Ovary (tissue), 9 donors: Measurements from ENCODE around the gene PRPF40B. TPM values are rescaled to one million over a fixed set of nuclear protein-coding genes. Genes with fewer than 3 reads are reported as not detected.

ENCODE experiments used
- DNase-seq, 5 donors: peaks; one replicate each; pipeline ENCODE4 v3.0.0-alpha.2; 2019 to 2020
- H3K27ac ChIP-seq, 2 donors: fragments of 200-600 bp; one replicate each; pipeline versions ENCODE4 v1.5.1 to v1.8.0; 2019 to 2022
- H3K27me3 ChIP-seq: fragments of 200-600 bp; one replicate; pipeline ENCODE4 v1.8.0; 2022
- H3K36me3 ChIP-seq: fragments of 200-600 bp; sonication (generic); one replicate; pipeline ENCODE4 v1.5.1; 2019
- H3K4me1 ChIP-seq: one replicate; pipeline ENCODE4 v1.8.1; 2013; ENCODE audit warnings: mild to moderate bottlenecking, moderate library complexity; ENCODE audit not compliant: insufficient read depth
- H3K4me3 ChIP-seq: fragments of 200-600 bp; sonication (generic); one replicate; pipeline ENCODE4 v1.5.1; 2017
- H3K9me3 ChIP-seq, 2 donors: fragments of 200-600 bp in 1 of 2; sonication (generic) in 1 of 2; one replicate each; pipeline versions ENCODE4 v1.5.1 to v1.8.1; 2013 to 2019; ENCODE audit warnings: mild to moderate bottlenecking in 1 of 2, moderate library complexity in 1 of 2
- CTCF ChIP-seq, 3 donors: fragments of 450-650 bp in 2 of 3; fragments of 200-600 bp in 1 of 3; IDR thresholded peaks; one replicate each; pipeline versions ENCODE4 v1.5.1 to v1.8.0; 2016 to 2022; ENCODE audit warnings: antibody characterized with exemption in 3 of 3, mild to moderate bottlenecking in 1 of 3
- EP300 ChIP-seq: sonication (generic); formaldehyde crosslinking; IDR thresholded peaks from one replicate; pipeline ENCODE4 v1.6.1; 2017; ENCODE audit warnings: antibody characterized with exemption
- POLR2A ChIP-seq: fragments of 450-650 bp; IDR thresholded peaks from one replicate; pipeline ENCODE4 v1.6.1; 2017; ENCODE audit warnings: antibody characterized with exemption, mild to moderate bottlenecking, moderate library complexity
- WGBS, 3 donors: extraction: QIAGEN DNeasy Blood & Tissue Kit in 1 of 3; methylation state at CpG; one replicate each; pipeline versions ENCODE4 v1.1.5 to v1.1.7; 2013 to 2017; 5-methylcytosine and 5-hydroxymethylcytosine counted together
- intact Hi-C, 4 donors: fragments of 100-400 bp; cut with DNase I; formaldehyde crosslinking; loops; one replicate each; pipeline versions ENCODE4 v1.11.0 to v1.15.1; 2022 to 2023
- polyA plus RNA-seq, 2 donors: library from polyadenylated mRNA; stranded (reverse); fragments of 200-250 nt in 1 of 2; fragments of 350-450 nt in 1 of 2; fragmentation: Illumina TruSeq in 1 of 2; extraction: RNeasy Lipid Tissue Mini Kit (QIAGEN cat#74804) in 1 of 2; gene quantifications; one replicate each; pipeline ENCODE4 v1.2.3, GENCODE V29; 2013 to 2014
- small RNA-seq: library from RNA; depleted of rRNA; stranded (forward); fragments of <200 nt; gene quantifications from one replicate; pipeline ENCODE3, GENCODE V24; 2016
- total RNA-seq, 7 donors: library from RNA; depleted of rRNA in 2 of 7; stranded (reverse); fragments of >200 nt in 2 of 7; fragmentation: NEBNext Ultra II Directional in 3 of 7; extraction: Animal tissue kit (Norgen Biotek cat#: 25700) in 3 of 7; gene quantifications; one replicate each; pipeline versions ENCODE4 v1.1.0 to v1.2.4, GENCODE V29; 2016 to 2023
- donor health status: DM: no; HTN: no; CAD: no; lungs with moderate emphysema.
- donor health status: DM: no; HTN: no; CAD: no.
- donor health status: Bipolar disorder and iron deficiency.
- donor health status: DM: yes; HTN: yes; CAD: no.
- donor health status: DM: no; HTN: no; CAD: no.
- donor health status: DM: yes; HTN: yes; CAD: no.

Gene PRPF40B
- total and polyA plus RNA-seq, 9 donors, result 13.4 to 72.6 (median 33.8) TPM

- 81 to 94% (median 94%) methylated on average over 2 of the region's 2 CpGs for WGBS, 3 donors
- intact Hi-C loops, result no loop called here
Measured at GRCh38 chr12:49689237-49689636, 65.9 kb downstream of the PRPF40B start.

DNA sequence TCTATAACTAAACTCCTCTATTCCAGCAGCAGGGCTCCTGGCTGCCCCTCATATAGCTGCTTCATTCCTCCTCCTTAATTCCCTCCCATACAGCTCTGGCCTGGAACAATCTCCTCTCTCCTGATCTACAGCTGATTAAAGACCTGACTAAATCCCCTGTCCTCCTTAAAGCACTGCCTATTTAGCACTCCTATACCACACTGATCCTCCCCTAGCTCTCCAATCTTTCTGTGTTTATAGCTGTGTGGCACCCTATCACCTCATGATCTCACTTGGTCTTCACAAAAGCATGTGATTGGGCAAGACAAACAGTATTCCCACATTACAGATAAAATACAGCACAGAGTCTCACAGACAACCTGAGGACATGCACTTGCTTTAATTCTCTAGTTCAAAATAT, 66.4 kb downstream of the PRPF40B start:
- Histone ChIP-seq H3K27ac (no peak overlapping the region), H3K4me1 (no peaks in the 10 kb centered on the region), H3K27me3 (no peaks in the 10 kb centered on the region), H3K9me3 (no peaks in the 10 kb centered on the region), H3K4me3 (no peak overlapping the region), H3K36me3 (no peaks in the 10 kb centered on the region)
- intact Hi-C loops, result no loop called here
- TF ChIP-seq POLR2A (no peak), EP300 (no peak), CTCF (IDR thresholded peaks at IDR 0.05) (no peak)
- DNase-seq, result no peak

More at GRCh38 chr12:49689237-49689636, 65.9 kb downstream of the PRPF40B start:
- Histone ChIP-seq H3K4me3 (no peak overlapping the region), H3K36me3 (no peaks in the 10 kb centered on the region), H3K4me1 (no peaks in the 10 kb centered on the region), H3K27ac (no peak overlapping the region), H3K27me3 (no peaks in the 10 kb centered on the region), H3K9me3 (no peaks in the 10 kb centered on the region)
- TF ChIP-seq CTCF (IDR thresholded peaks at IDR 0.05) (no peak), EP300 (no peak), POLR2A (no peak)
- DNase-seq, result no peak

DNA sequence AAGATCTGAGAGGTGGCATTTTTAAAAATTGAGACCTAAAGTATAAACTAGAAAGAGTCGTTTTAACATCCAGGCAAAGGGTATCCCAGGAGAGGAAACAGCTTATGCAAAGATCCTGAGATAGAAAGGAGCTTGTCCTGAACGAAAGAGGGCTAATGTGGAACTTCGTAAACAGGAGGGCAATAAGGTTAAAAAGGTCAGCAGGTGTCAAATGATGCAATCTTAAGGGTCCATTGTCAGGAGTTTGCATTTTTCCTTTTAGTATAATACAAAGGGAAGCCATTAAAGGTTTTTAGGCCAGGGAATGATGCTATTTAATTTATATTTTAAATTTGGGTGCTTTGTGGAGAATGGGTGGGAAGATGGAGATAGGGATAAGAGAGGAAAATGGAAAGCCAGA, 69.5 kb downstream of the PRPF40B start:
- no peaks in the 10 kb centered on the region for H3K27me3 ChIP-seq
- H3K36me3 ChIP-seq, result no peaks in the 10 kb centered on the region
- TF ChIP-seq EP300 (no peak), POLR2A (no peak), CTCF (IDR thresholded peaks at IDR 0.05) (no peak)
- H3K4me1 ChIP-seq, result peaks cover 5% of the 10 kb centered on the region
- H3K27ac ChIP-seq, result no peak overlapping the region
- intact Hi-C loops, result no loop called here
- H3K4me3 ChIP-seq, result no peak overlapping the region
- no peaks in the 10 kb centered on the region for H3K9me3 ChIP-seq
- DNase-seq, result no peak
- 79 to 86% (median 82%) methylated on average over 3 of the region's 3 CpGs for WGBS, 3 donors

- no peak for DNase-seq
- 87 to 93% (median 88%) methylated on average over 8 of the region's 8 CpGs for WGBS, 3 donors
- H3K36me3 ChIP-seq, result no peaks in the 10 kb centered on the region
- intact Hi-C loops, result no loop called here
- H3K27ac ChIP-seq, result no peak overlapping the region
- H3K9me3 ChIP-seq, result no peaks in the 10 kb centered on the region
- H3K27me3 ChIP-seq, result no peaks in the 10 kb centered on the region
- H3K4me3 ChIP-seq, result no peak overlapping the region
- TF ChIP-seq EP300, result no peak
- no peak for TF ChIP-seq CTCF (IDR thresholded peaks at IDR 0.05)
- TF ChIP-seq POLR2A, result no peak
- peaks cover 8% of the 10 kb centered on the region for H3K4me1 ChIP-seq
Measured at GRCh38 chr12:49693931-49694444, 70.6 kb downstream of the PRPF40B start.

Small RNAs within 50 kb of the gene (small RNA-seq; reads per million reads assigned to genes)
- gene HIGD1AP9 (not detected), gene POLR2KP1 (not detected), gene RNU6-834P (not detected)

Other genes with a start within 250 kb of the PRPF40B start
- 1 to 10 TPM in 2 of 7 donors, under 1 TPM in 4, not detected in 1; 0.13 to 5.9 (median 0.77) TPM for gene KCNH3, start 84.5 kb upstream of the PRPF40B start, total RNA-seq
- under 1 TPM in 1 of 2 donors, not detected in 1; 0.27 TPM for gene KCNH3, start 84.5 kb upstream of the PRPF40B start, polyA plus RNA-seq
- gene MCRS1, start 55.4 kb upstream of the PRPF40B start, total RNA-seq, result 10 to 100 TPM; 38.5 to 56.2 (median 39.5) TPM
- 10 to 100 TPM; 14.7 to 40.3 TPM for gene MCRS1, start 55.4 kb upstream of the PRPF40B start, polyA plus RNA-seq
- 1 to 10 TPM in 2 of 7 donors, under 1 TPM in 5; 0.11 to 1.5 (median 0.84) TPM for gene FAM186B, start 17.9 kb upstream of the PRPF40B start, total RNA-seq
- under 1 TPM; 0.38 to 0.46 TPM for gene FAM186B, start 17.9 kb upstream of the PRPF40B start, polyA plus RNA-seq
- gene FMNL3, start 83.8 kb downstream of the PRPF40B start, total RNA-seq, result 10 to 100 TPM; 15.7 to 58.1 (median 40.0) TPM
- 10 to 100 TPM; 21.4 to 26.3 TPM for gene FMNL3, start 83.8 kb downstream of the PRPF40B start, polyA plus RNA-seq
- 100 to 1,000 TPM; 203 to 430 (median 335) TPM for gene TMBIM6, start 118.0 kb downstream of the PRPF40B start, total RNA-seq
- 100 to 1,000 TPM; 254 to 677 TPM for gene TMBIM6, start 118.0 kb downstream of the PRPF40B start, polyA plus RNA-seq
- 10 to 100 TPM; 12.0 to 27.3 (median 22.8) TPM for gene NCKAP5L, start 204.9 kb downstream of the PRPF40B start, total RNA-seq
- gene NCKAP5L, start 204.9 kb downstream of the PRPF40B start, polyA plus RNA-seq, result 10 to 100 TPM in 1 of 2 donors, 1 to 10 TPM in 1; 2.5 to 13.8 TPM
- gene BCDIN3D, start 219.5 kb downstream of the PRPF40B start, total RNA-seq, result 1 to 10 TPM; 2.8 to 5.9 (median 4.7) TPM
- 1 to 10 TPM; 3.5 to 4.3 TPM for gene BCDIN3D, start 219.5 kb downstream of the PRPF40B start, polyA plus RNA-seq